K562 (cell line): ENCODE measurements around the gene ZNF181. TPM values are rescaled to one million over a fixed set of nuclear protein-coding genes. Genes with fewer than 3 reads are reported as not detected.
A peak's percentile ranks its signal among the peaks of the same experiment; 100 is the strongest.

Experiments
- BCOR ChIP-seq: fragments of 450-650 bp; IDR thresholded peaks from 2 replicates; pipeline ENCODE4 v1.6.1; 2016
- E2F3 ChIP-seq: fragments of 250-450 bp; sonication (Bioruptor Pico); IDR thresholded peaks from 2 replicates; pipeline ENCODE4 v1.4.0; 2020; ENCODE audit warnings: mild to moderate bottlenecking
- ETV1 ChIP-seq: fragments of 450-650 bp; conservative IDR thresholded peaks from 2 replicates; pipeline ENCODE4 v1.6.1; 2016; ENCODE audit warnings: missing genetic modification characterization, control low read depth, low read depth, missing compliant biosample characterization
- MBD2 ChIP-seq: sonication (generic); IDR thresholded peaks from 2 replicates; pipeline ENCODE4 v1.6.1; 2016; ENCODE audit warnings: low read depth, borderline replicate concordance
- NFIX ChIP-seq: fragments of 250-450 bp; sonication (Bioruptor Pico); IDR thresholded peaks from 2 replicates; pipeline ENCODE4 v1.4.0; 2020; ENCODE audit warnings: low read depth, mild to moderate bottlenecking, moderate library complexity
- SPI1 ChIP-seq: IDR thresholded peaks from 2 replicates; pipeline ENCODE4 v1.6.1; 2011; ENCODE audit warnings: low read depth, low read length, control low read depth, borderline replicate concordance
- SREBF2 ChIP-seq: sonication (generic); formaldehyde crosslinking; IDR thresholded peaks from 2 replicates; pipeline ENCODE4 v1.4.0; 2020; ENCODE audit warnings: mild to moderate bottlenecking, missing genetic modification reagents
- TCF7L2 ChIP-seq: fragments of 150-350 bp; IDR thresholded peaks from 2 replicates; pipeline ENCODE4 v1.6.1; 2016; ENCODE audit warnings: low read depth, mild to moderate bottlenecking, low read length, moderate library complexity
- ZFP1 ChIP-seq: fragments of 450-650 bp; formaldehyde crosslinking; IDR thresholded peaks from 2 replicates; pipeline ENCODE4 v1.4.0; 2020; ENCODE audit warnings: mild to moderate bottlenecking, mixed read lengths
- ZNF263 ChIP-seq: sonication (generic); formaldehyde crosslinking; IDR thresholded peaks from 2 replicates; pipeline ENCODE4 v1.8.0; 2022; ENCODE audit warnings: mild to moderate bottlenecking, missing genetic modification reagents, borderline replicate concordance
- ZNF696 ChIP-seq: fragments of 250-450 bp; sonication (Bioruptor Pico); conservative IDR thresholded peaks from 2 replicates; pipeline ENCODE4 v1.4.0; 2020; ENCODE audit warnings: mild to moderate bottlenecking, moderate library complexity
- polyA plus RNA-seq, 8 experiments: library from polyadenylated mRNA; depleted of rRNA in 4 of 8; stranded (reverse) in 5 of 8; unstranded in 3 of 8; fragments of >200 nt; fragmentation: Nextera tagmentation in 2 of 8; fragmentation: Illumina TruSeq in 1 of 8; extraction: Ambion mirVana in 2 of 8; extraction: Trizol in 1 of 8; gene quantifications; 2 replicates each; pipeline versions ENCODE4 v1.2.1 to v1.2.3, GENCODE V29; 2011 to 2014; ENCODE audit warnings: inconsistent platforms in 1 of 8, missing spikeins in 1 of 8
- total RNA-seq, 7 experiments: library from RNA; depleted of rRNA in 6 of 7; stranded (reverse); fragments of >200 nt in 6 of 7; fragmentation: Illumina TruSeq in 2 of 7; extraction: Trizol in 2 of 7; gene quantifications; 2 replicates each; pipeline versions ENCODE4 v1.2.1 to v1.2.3, GENCODE V29; 2011 to 2021; ENCODE audit warnings: low replicate concordance in 1 of 7
- TF ChIP-seq, protein P1 (sequence below), 2 experiments: fragments of 450-650 bp; formaldehyde crosslinking in 1 of 2; IDR thresholded peaks; 2 replicates each; pipeline versions ENCODE4 v1.4.0 to v1.6.1; 2014 to 2020; ENCODE audit warnings: mild to moderate bottlenecking in 2 of 2, borderline replicate concordance in 1 of 2, low read depth in 1 of 2
- TF ChIP-seq, protein P2 (sequence below): fragments of 450-650 bp; IDR thresholded peaks from 2 replicates; pipeline ENCODE4 v1.6.1; 2016; ENCODE audit warnings: antibody characterized with exemption
- TF ChIP-seq, protein P3 (sequence below): fragments of 250-450 bp; sonication (Bioruptor Pico); IDR thresholded peaks from 2 replicates; pipeline ENCODE4 v1.8.0; 2022; ENCODE audit warnings: moderate library complexity, mild to moderate bottlenecking, inconsistent platforms
- TF ChIP-seq, protein P4 (sequence below): fragments of 450-650 bp; formaldehyde crosslinking; conservative IDR thresholded peaks from 2 replicates; pipeline ENCODE4 v1.4.0; 2022; ENCODE audit warnings: mild to moderate bottlenecking, missing genetic modification characterization

Gene ZNF181
- total and polyA plus RNA-seq, 9 of the 15 experiments (the other 6 are each of a cell fraction or from before 2014, with no cell fraction given), result 4.3 to 20.3 (median 12.1) TPM

DNA sequence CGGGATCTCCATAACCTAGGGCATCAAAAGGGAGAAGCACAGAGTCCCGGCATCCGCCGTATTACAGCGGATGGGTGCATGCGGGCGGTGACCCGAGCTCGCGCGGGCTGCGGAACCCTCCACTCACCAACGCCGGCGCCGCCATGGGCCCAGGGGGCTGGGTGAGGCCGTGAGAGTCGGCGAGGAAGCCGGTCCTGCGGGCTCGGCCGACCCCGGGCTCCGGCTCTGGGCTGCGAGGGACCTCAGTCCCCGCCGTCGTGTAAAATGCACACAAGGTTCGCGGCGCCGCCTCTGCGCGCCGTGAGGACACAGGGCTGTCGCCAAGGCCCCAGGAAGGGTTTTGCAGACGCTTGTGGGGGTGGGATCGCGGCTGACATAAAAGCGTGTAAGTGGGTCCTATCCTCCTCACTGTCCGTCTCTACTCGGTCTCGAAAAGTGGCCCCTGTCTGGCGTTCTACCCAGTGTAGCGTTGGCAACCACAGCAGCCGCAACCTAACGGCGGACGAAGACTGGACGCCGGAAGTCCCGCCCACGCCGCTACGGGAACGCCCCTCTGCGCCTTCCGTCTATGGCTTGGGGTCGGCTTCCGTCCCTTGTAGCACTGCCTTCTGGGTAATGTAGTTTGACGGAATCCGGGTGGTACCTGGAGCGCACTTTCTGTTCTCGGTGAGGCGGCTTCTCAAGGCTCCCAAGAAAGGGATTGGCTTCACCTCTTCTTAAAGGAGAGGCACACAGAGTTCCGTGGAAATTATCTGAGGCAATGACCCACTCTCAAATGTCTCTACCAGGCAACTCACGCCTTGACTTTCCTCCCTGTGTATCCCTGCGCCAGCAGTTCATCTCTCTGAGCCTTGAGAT lies 38.9 kb downstream of the ZNF181 start, which contains the start of gene ZNF599 (continued):
- no peak for TF ChIP-seq SREBF2
- no peak for TF ChIP-seq ZNF696 (CRISPR knock-in tag)
- no peak for TF ChIP-seq NFIX (CRISPR knock-in tag)
- TF ChIP-seq TCF7L2, result no peak
- no peak for TF ChIP-seq ZNF263
- 0 out of 2 replicates have a peak, but pooled peaks have one; percentile 49 for TF ChIP-seq MBD2
- no peak for TF ChIP-seq SPI1
- no peak for TF ChIP-seq ZFP1 (CRISPR knock-in tag)
- TF ChIP-seq, protein P1, sequence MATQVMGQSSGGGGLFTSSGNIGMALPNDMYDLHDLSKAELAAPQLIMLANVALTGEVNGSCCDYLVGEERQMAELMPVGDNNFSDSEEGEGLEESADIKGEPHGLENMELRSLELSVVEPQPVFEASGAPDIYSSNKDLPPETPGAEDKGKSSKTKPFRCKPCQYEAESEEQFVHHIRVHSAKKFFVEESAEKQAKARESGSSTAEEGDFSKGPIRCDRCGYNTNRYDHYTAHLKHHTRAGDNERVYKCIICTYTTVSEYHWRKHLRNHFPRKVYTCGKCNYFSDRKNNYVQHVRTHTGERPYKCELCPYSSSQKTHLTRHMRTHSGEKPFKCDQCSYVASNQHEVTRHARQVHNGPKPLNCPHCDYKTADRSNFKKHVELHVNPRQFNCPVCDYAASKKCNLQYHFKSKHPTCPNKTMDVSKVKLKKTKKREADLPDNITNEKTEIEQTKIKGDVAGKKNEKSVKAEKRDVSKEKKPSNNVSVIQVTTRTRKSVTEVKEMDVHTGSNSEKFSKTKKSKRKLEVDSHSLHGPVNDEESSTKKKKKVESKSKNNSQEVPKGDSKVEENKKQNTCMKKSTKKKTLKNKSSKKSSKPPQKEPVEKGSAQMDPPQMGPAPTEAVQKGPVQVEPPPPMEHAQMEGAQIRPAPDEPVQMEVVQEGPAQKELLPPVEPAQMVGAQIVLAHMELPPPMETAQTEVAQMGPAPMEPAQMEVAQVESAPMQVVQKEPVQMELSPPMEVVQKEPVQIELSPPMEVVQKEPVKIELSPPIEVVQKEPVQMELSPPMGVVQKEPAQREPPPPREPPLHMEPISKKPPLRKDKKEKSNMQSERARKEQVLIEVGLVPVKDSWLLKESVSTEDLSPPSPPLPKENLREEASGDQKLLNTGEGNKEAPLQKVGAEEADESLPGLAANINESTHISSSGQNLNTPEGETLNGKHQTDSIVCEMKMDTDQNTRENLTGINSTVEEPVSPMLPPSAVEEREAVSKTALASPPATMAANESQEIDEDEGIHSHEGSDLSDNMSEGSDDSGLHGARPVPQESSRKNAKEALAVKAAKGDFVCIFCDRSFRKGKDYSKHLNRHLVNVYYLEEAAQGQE (IDR thresholded peaks at IDR 0.05; ENCODE audit: borderline replicate concordance), result no peak
- TF ChIP-seq, protein P1 (CRISPR knock-in tag; IDR thresholded peaks at IDR 0.05; ENCODE audit: low read depth), result no peak
- TF ChIP-seq BCOR, result no peak
- TF ChIP-seq, protein P2, sequence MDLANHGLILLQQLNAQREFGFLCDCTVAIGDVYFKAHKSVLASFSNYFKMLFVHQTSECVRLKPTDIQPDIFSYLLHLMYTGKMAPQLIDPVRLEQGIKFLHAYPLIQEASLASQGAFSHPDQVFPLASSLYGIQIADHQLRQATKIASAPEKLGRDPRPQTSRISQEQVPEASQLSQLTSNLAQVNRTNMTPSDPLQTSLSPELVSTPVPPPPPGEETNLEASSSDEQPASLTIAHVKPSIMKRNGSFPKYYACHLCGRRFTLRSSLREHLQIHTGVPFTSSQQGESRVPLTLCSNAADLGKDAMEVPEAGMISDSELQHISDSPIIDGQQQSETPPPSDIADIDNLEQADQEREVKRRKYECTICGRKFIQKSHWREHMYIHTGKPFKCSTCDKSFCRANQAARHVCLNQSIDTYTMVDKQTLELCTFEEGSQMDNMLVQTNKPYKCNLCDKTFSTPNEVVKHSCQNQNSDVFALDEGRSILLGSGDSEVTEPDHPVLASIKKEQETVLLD, result no peak
- no peak for TF ChIP-seq E2F3 (CRISPR knock-in tag)
- TF ChIP-seq, protein P3, sequence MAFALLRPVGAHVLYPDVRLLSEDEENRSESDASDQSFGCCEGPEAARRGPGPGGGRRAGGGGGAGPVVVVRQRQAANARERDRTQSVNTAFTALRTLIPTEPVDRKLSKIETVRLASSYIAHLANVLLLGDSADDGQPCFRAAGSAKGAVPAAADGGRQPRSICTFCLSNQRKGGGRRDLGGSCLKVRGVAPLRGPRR (CRISPR knock-in tag), result no peak
- TF ChIP-seq, protein P4, sequence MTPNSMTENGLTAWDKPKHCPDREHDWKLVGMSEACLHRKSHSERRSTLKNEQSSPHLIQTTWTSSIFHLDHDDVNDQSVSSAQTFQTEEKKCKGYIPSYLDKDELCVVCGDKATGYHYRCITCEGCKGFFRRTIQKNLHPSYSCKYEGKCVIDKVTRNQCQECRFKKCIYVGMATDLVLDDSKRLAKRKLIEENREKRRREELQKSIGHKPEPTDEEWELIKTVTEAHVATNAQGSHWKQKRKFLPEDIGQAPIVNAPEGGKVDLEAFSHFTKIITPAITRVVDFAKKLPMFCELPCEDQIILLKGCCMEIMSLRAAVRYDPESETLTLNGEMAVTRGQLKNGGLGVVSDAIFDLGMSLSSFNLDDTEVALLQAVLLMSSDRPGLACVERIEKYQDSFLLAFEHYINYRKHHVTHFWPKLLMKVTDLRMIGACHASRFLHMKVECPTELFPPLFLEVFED, result no peak
- 0 out of 2 replicates have a peak, but pooled peaks have one; percentile 24 for TF ChIP-seq ETV1 (tag)
